GM23338 (cell line): Measurements from ENCODE around the gene LRRC51. TPM values are rescaled to one million over a fixed set of nuclear protein-coding genes. Genes with fewer than 3 reads are reported as not detected.

Experiments
- ATAC-seq: fragments of 200-7000 bp; cut with Tn5 transposase; 3 replicates; pipeline ENCODE4 v1.9.1; 2020
- DNase-seq: peaks from one replicate; pipeline ENCODE4 v3.0.0-alpha.2; 2015; ENCODE audit warnings: low spot score
- H2AFZ ChIP-seq: fragments of 200-600 bp; sonication (generic); 2 replicates; pipeline ENCODE4 v1.8.0; 2016; ENCODE audit warnings: antibody characterized with exemption, mild to moderate bottlenecking, moderate library complexity
- H3F3A ChIP-seq: fragments of 200-600 bp; sonication (generic); replicated peaks from 2 replicates; pipeline ENCODE4 v1.8.0; 2017; ENCODE audit warnings: antibody characterized with exemption, mixed run types, low read depth
- H3K27ac ChIP-seq: fragments of 200-600 bp; sonication (generic); 2 replicates; pipeline ENCODE4 v1.6.1; 2016; ENCODE audit warnings: low read depth
- H3K27me3 ChIP-seq: fragments of 200-600 bp; sonication (generic); 2 replicates; pipeline ENCODE4 v1.8.0; 2016; ENCODE audit warnings: mild to moderate bottlenecking, mixed run types, moderate library complexity; ENCODE audit not compliant: insufficient read depth
- H3K36me3 ChIP-seq: fragments of 200-600 bp; sonication (generic); 2 replicates; pipeline ENCODE4 v1.8.0; 2016; ENCODE audit warnings: mild to moderate bottlenecking; ENCODE audit not compliant: insufficient read depth
- H3K4me1 ChIP-seq: fragments of 200-600 bp; sonication (generic); 2 replicates; pipeline ENCODE4 v1.8.0; 2016; ENCODE audit warnings: mild to moderate bottlenecking, moderate library complexity; ENCODE audit not compliant: insufficient read depth
- H3K4me2 ChIP-seq: fragments of 200-600 bp; sonication (generic); 2 replicates; pipeline ENCODE4 v1.7.1; 2017; ENCODE audit warnings: mixed run types
- H3K4me3 ChIP-seq: fragments of 200-600 bp; sonication (generic); 2 replicates; pipeline ENCODE4 v1.6.1; 2016; ENCODE audit warnings: mixed run types
- H3K79me2 ChIP-seq: fragments of 200-600 bp; sonication (generic); replicated peaks from 2 replicates; pipeline ENCODE4 v1.8.0; 2017; ENCODE audit warnings: mild to moderate bottlenecking; ENCODE audit not compliant: insufficient read depth
- H3K9me2 ChIP-seq: fragments of 200-600 bp; sonication (generic); 2 replicates; pipeline ENCODE4 v1.8.0; 2017; ENCODE audit not compliant: insufficient read depth
- H4K20me1 ChIP-seq: fragments of 200-600 bp; sonication (generic); replicated peaks from 2 replicates; pipeline ENCODE4 v1.8.0; 2017; ENCODE audit warnings: mild to moderate bottlenecking; ENCODE audit not compliant: insufficient read depth
- H3K27ac Mint-ChIP-seq: 2 replicates; pipeline ENCODE4 v1.8.0; 2020; ENCODE audit warnings: inconsistent platforms, mild to moderate bottlenecking, moderate library complexity, mixed read lengths
- H3K27me3 Mint-ChIP-seq: 3 replicates; pipeline ENCODE4 v1.8.0; 2022; ENCODE audit warnings: low read depth, mild to moderate bottlenecking, moderate library complexity, mixed read lengths, inconsistent platforms; ENCODE audit not compliant: insufficient read depth, poor library complexity
- H3K36me3 Mint-ChIP-seq: 3 replicates; pipeline ENCODE4 v1.8.0; 2021; ENCODE audit warnings: low read depth, mild to moderate bottlenecking, inconsistent platforms, moderate library complexity, mixed read lengths
- H3K4me1 Mint-ChIP-seq: 3 replicates; pipeline ENCODE4 v1.8.0; 2020; ENCODE audit warnings: mild to moderate bottlenecking, inconsistent platforms, mixed read lengths
- H3K4me3 Mint-ChIP-seq: 3 replicates; pipeline ENCODE4 v1.8.0; 2021; ENCODE audit warnings: moderate library complexity, mild to moderate bottlenecking, inconsistent platforms, mixed read lengths
- H3K9me3 Mint-ChIP-seq: 3 replicates; pipeline ENCODE4 v1.8.0; 2020; ENCODE audit warnings: moderate library complexity, mild to moderate bottlenecking, inconsistent platforms, mixed read lengths
- CREB1 ChIP-seq: fragments of 250-450 bp; sonication (Bioruptor Pico); IDR thresholded peaks from 2 replicates; pipeline ENCODE4 v1.5.0; 2020; ENCODE audit warnings: low read depth, mild to moderate bottlenecking, moderate library complexity
- CTCF ChIP-seq, 2 experiments: fragments of 200-600 bp in 1 of 2; sonication (generic) in 1 of 2; conservative IDR thresholded peaks; 2 replicates each; pipeline versions ENCODE4 v1.5.1 to v1.6.1; 2016 to 2017; ENCODE audit warnings: antibody characterized with exemption in 2 of 2, low read depth in 2 of 2, mild to moderate bottlenecking in 2 of 2, moderate library complexity in 1 of 2
- ETS1 ChIP-seq: IDR thresholded peaks from 2 replicates; pipeline ENCODE4 v1.6.1; 2016; ENCODE audit warnings: antibody characterized with exemption
- EZH2 ChIP-seq: fragments of 200-600 bp; sonication (generic); IDR thresholded peaks from one replicate; pipeline ENCODE4 v1.8.0; 2017; ENCODE audit warnings: antibody characterized with exemption, mild to moderate bottlenecking, low read depth; ENCODE audit not compliant: unreplicated experiment
- EZH2phosphoT487 ChIP-seq: fragments of 200-600 bp; sonication (generic); IDR thresholded peaks from one replicate; pipeline ENCODE4 v1.8.1; 2018; ENCODE audit warnings: antibody characterized with exemption; ENCODE audit not compliant: unreplicated experiment
- JUNB ChIP-seq: IDR thresholded peaks from one replicate; pipeline ENCODE4 v1.6.1; 2016; ENCODE audit warnings: antibody characterized with exemption; ENCODE audit not compliant: unreplicated experiment
- NANOG ChIP-seq: IDR thresholded peaks from 2 replicates; pipeline ENCODE4 v1.6.1; 2016; ENCODE audit warnings: antibody characterized with exemption, borderline replicate concordance
- POLR2AphosphoS5 ChIP-seq: IDR thresholded peaks from 2 replicates; pipeline ENCODE4 v1.6.1; 2016; ENCODE audit warnings: antibody characterized with exemption, low read depth
- REST ChIP-seq: IDR thresholded peaks from one replicate; pipeline ENCODE4 v1.6.1; 2018; ENCODE audit warnings: antibody characterized with exemption; ENCODE audit not compliant: unreplicated experiment
- STAT1 ChIP-seq: IDR thresholded peaks from one replicate; pipeline ENCODE4 v1.6.1; 2016; ENCODE audit warnings: antibody characterized with exemption; ENCODE audit not compliant: unreplicated experiment
- ZNF114 ChIP-seq: fragments of 250-450 bp; sonication (Bioruptor Pico); IDR thresholded peaks from 2 replicates; pipeline ENCODE4 v1.5.0; 2020; ENCODE audit warnings: mild to moderate bottlenecking, moderate library complexity
- ZNF331 ChIP-seq: fragments of 250-450 bp; sonication (Bioruptor Pico); IDR thresholded peaks from 2 replicates; pipeline ENCODE4 v1.5.0; 2020; ENCODE audit warnings: low read depth, mild to moderate bottlenecking, moderate library complexity
- ZNF462 ChIP-seq: fragments of 250-450 bp; sonication (Bioruptor Pico); IDR thresholded peaks from 2 replicates; pipeline ENCODE4 v1.5.0; 2020; ENCODE audit warnings: mild to moderate bottlenecking, moderate library complexity
- polyA plus RNA-seq: library from polyadenylated mRNA; unstranded; fragments of >200 nt; fragmentation: Nextera tagmentation; extraction: Ambion mirVana; gene quantifications from 2 replicates; pipeline ENCODE4 v1.2.1, GENCODE V29; 2016
- total RNA-seq: library from RNA; depleted of rRNA; stranded (reverse); fragments of >200 nt; shearing (Covaris generic); gene quantifications from 2 replicates; pipeline ENCODE4 v1.2.3, GENCODE V29; 2014

The LRRC51 gene
- total and polyA plus RNA-seq, 2 experiments from 2014 or later, result 3.6 to 4.2 TPM

GRCh38 chr11:72072348-72072747 is 8.3 kb upstream of the LRRC51 start:
- H3F3A ChIP-seq, result no peaks in the 10 kb centered on the region
- peaks cover 91% of the 10 kb centered on the region for H3K79me2 ChIP-seq
- Mint-ChIP-seq H3K27ac (0 out of 2 replicates have a peak overlapping the region, but pooled peaks have one; percentile 13), H3K9me3 (no peaks in the 10 kb centered on the region), H3K4me1 (peaks cover 34% of the 10 kb centered on the region), H3K36me3 (peaks cover 20% of the 10 kb centered on the region), H3K4me3 (no peak overlapping the region), H3K27me3 (peaks cover 5% of the 10 kb centered on the region)
- ATAC-seq, result no peak
- peak; percentile 12 for DNase-seq
- no peaks in the 10 kb centered on the region for H3K9me2 ChIP-seq
- peaks cover 43% of the 10 kb centered on the region for H4K20me1 ChIP-seq
- H3K27me3 ChIP-seq, result no peaks in the 10 kb centered on the region
- H3K27ac ChIP-seq, result 0 out of 2 replicates have a peak overlapping the region, but pooled peaks have one; percentile 59
- no peak overlapping the region for H3K4me3 ChIP-seq
- no peaks in the 10 kb centered on the region for H3K36me3 ChIP-seq
- peaks cover 13% of the 10 kb centered on the region; the same call in 1 of the 2 replicates for H3K4me1 ChIP-seq
- no peak overlapping the region for H3K4me2 ChIP-seq
- H2AFZ ChIP-seq, result no peak overlapping the region
- no peak for TF ChIP-seq ZNF114 (CRISPR knock-in tag)
- TF ChIP-seq ETS1, result no peak
- no peak for TF ChIP-seq JUNB
- TF ChIP-seq STAT1, result no peak
- TF ChIP-seq EZH2, result no peak
- TF ChIP-seq REST, result no peak
- no peak for TF ChIP-seq CREB1
- TF ChIP-seq NANOG, result no peak
- no peak for TF ChIP-seq CTCF (conservative IDR thresholded peaks at IDR 0.05; ENCODE audit: low read depth in 2 of 2)
- no peak for TF ChIP-seq EZH2phosphoT487
- no peak for TF ChIP-seq ZNF331
- no peak for TF ChIP-seq POLR2AphosphoS5
- TF ChIP-seq ZNF462 (CRISPR knock-in tag), result no peak
